Cardiac muscle cell (in vitro differentiated cells and primary cell): ENCODE data around the gene ICAM2. TPM values are rescaled to one million over a fixed set of nuclear protein-coding genes. Genes with fewer than 3 reads are reported as not detected.

Source experiments
- DNase-seq, 2 donors: peaks; one replicate each; pipeline versions ENCODE4 v3.0.0 to v3.0.0-alpha.2; 2010 to 2017; ENCODE audit warnings: low read depth in 1 of 2, low spot score in 1 of 2
- H3K27ac ChIP-seq: fragments of 200-600 bp; sonication (generic); 2 replicates; pipeline ENCODE4 v1.5.1; 2016
- H3K27me3 ChIP-seq: fragments of 200-600 bp; sonication (generic); 2 replicates; pipeline ENCODE4 v1.6.0; 2016; ENCODE audit warnings: control low read depth
- H3K36me3 ChIP-seq: fragments of 200-600 bp; sonication (generic); 2 replicates; pipeline ENCODE4 v1.5.1; 2016; ENCODE audit warnings: control low read depth
- H3K4me1 ChIP-seq: fragments of 200-600 bp; sonication (generic); 2 replicates; pipeline ENCODE4 v1.8.1; 2017; ENCODE audit warnings: low read depth, mild to moderate bottlenecking, mixed run types
- H3K4me3 ChIP-seq: fragments of 200-600 bp; sonication (generic); 2 replicates; pipeline ENCODE4 v1.5.1; 2016; ENCODE audit warnings: mild to moderate bottlenecking
- H3K9me3 ChIP-seq: fragments of 200-600 bp; sonication (generic); 2 replicates; pipeline ENCODE4 v1.5.1; 2017; ENCODE audit warnings: low read depth, mild to moderate bottlenecking, control low read depth
- polyA plus RNA-seq: library from polyadenylated mRNA; unstranded; fragments of >200 nt; fragmentation: Nextera tagmentation; extraction: Ambion mirVana; gene quantifications from 2 replicates; pipeline ENCODE4 v1.2.1, GENCODE V29; 2016
- total RNA-seq: library from RNA; depleted of rRNA; stranded (reverse); fragments of >200 nt; gene quantifications from 2 replicates; pipeline ENCODE4 v1.2.3, GENCODE V29; 2016
- TF ChIP-seq, protein P1 (sequence below): IDR thresholded peaks from 2 replicates; pipeline ENCODE4 v1.5.1; 2012; ENCODE audit warnings: low read depth, mild to moderate bottlenecking, low read length

Gene ICAM2
- total and polyA plus RNA-seq, 2 experiments from 2014 or later: 1.1 TPM; not detected in 1

- no peaks in the 10 kb centered on the region for H3K36me3 ChIP-seq
- H3K27me3 ChIP-seq: no peaks in the 10 kb centered on the region
- H3K27ac ChIP-seq: no peak overlapping the region
- H3K9me3 ChIP-seq: no peaks in the 10 kb centered on the region
- TF ChIP-seq, protein P1, sequence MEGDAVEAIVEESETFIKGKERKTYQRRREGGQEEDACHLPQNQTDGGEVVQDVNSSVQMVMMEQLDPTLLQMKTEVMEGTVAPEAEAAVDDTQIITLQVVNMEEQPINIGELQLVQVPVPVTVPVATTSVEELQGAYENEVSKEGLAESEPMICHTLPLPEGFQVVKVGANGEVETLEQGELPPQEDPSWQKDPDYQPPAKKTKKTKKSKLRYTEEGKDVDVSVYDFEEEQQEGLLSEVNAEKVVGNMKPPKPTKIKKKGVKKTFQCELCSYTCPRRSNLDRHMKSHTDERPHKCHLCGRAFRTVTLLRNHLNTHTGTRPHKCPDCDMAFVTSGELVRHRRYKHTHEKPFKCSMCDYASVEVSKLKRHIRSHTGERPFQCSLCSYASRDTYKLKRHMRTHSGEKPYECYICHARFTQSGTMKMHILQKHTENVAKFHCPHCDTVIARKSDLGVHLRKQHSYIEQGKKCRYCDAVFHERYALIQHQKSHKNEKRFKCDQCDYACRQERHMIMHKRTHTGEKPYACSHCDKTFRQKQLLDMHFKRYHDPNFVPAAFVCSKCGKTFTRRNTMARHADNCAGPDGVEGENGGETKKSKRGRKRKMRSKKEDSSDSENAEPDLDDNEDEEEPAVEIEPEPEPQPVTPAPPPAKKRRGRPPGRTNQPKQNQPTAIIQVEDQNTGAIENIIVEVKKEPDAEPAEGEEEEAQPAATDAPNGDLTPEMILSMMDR: no peak
- no peaks in the 10 kb centered on the region for H3K4me1 ChIP-seq
- no peak overlapping the region for H3K4me3 ChIP-seq
- no peak for DNase-seq
Observed at GRCh38 chr17:63966646-63967264, 53.7 kb downstream of the ICAM2 start.

DNA sequence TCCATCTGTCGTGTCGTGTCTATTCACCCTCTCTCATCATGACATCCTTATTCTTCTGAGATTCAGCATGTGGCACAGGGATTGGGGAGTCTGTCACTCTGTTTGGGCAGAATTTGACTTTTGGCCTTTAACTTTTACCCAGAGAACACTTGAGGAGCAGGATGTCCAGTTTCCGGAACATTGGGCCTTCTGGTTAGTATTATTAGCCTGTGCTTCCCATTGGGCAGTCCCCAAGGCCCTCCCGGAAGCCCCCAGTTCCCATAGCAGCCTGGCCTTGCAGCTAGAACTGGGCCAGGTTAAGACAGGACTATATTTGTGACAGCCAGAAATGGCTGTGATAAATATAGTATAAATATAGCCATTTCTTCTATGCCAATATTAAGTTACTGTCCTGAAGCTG lies 57.3 kb downstream of the ICAM2 start:
- no peaks in the 10 kb centered on the region for H3K4me1 ChIP-seq
- H3K27ac ChIP-seq: no peak overlapping the region
- DNase-seq: no peak

GRCh38 chr17:63962298-63962744 lies 58.1 kb downstream of the ICAM2 start:
- no peaks in the 10 kb centered on the region for H3K27me3 ChIP-seq
- no peak for DNase-seq
- H3K4me1 ChIP-seq: no peaks in the 10 kb centered on the region
- TF ChIP-seq, protein P1: no peak
- H3K36me3 ChIP-seq: no peaks in the 10 kb centered on the region
- H3K4me3 ChIP-seq: no peak overlapping the region
- no peak overlapping the region for H3K27ac ChIP-seq
- no peaks in the 10 kb centered on the region for H3K9me3 ChIP-seq

More for the DNA sequence above, 57.3 kb downstream of the ICAM2 start:
- Histone ChIP-seq H3K4me3 (no peak overlapping the region), H3K9me3 (no peaks in the 10 kb centered on the region), H3K36me3 (no peaks in the 10 kb centered on the region), H3K27me3 (no peaks in the 10 kb centered on the region)
- TF ChIP-seq, protein P1: no peak

DNA sequence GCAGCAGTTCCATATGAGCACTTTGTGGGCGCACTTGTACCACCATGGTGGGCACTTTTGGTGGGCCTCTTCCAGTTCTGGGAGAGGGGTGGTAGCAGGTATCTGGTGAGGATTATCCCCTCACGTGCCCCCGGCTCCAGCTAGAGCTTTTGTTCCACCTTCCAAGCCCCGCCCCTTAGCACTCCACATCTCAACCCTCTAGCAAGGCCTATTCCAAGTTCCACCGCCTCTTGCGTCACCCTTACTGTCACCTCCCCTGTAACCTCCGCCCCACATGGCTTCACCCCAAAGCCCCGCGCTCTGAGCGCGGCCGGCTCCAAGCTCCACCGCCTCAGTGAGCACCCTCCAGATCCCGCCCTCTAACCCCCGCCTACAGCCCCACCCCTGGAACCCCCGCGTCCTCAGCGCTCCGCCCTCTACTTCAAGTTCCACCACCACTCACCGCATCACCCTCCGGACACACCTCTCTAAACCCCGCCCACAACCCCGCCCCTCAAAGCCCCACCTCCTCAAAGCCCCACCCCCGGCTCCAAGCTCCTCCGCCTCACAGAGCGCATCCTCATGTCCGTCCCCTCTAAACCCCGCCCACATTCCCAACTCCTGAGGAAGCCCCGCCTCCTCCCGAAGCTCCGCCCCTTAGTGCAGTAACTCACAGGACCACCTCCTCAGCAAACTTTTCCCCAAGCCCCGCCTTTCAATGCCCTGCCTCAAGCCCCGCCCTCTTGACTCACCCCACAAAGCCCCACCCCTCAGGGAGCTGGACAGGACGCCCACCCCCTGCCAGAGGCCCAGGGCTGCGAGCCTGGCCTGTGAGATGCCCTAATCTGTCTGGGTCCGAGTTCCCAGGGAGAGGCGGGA lies 58.8 kb downstream of the ICAM2 start:
- H3K27ac ChIP-seq: no peak overlapping the region
- no peaks in the 10 kb centered on the region for H3K4me1 ChIP-seq
- peak overlapping the region; percentile 2 for H3K4me3 ChIP-seq

DNA sequence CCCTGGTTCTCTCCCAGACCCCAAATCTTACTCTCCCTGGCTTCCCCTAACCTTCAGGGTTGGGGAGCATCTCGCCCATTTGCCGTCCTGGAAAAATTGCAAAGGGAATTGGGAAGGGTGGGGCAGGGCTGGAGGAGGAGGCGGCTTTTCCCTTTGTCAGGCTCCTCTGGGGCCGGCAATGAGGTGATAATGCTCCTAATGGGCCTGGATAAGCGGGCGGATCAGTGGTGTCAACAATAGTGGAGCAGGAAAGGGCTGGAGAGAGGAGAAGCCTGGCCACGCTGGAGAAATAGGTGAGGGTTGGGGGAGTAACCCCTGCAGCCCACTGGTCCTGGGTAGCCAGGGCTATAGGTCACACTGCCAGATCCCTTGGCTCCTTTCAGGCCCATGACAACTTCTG lies 60.0 kb downstream of the ICAM2 start:
- H3K36me3 ChIP-seq: no peaks in the 10 kb centered on the region
- H3K4me1 ChIP-seq: no peaks in the 10 kb centered on the region
- TF ChIP-seq, protein P1: no peak
- no peaks in the 10 kb centered on the region for H3K27me3 ChIP-seq
- no peak for DNase-seq
- H3K9me3 ChIP-seq: no peaks in the 10 kb centered on the region
- H3K4me3 ChIP-seq: no peak overlapping the region
- no peak overlapping the region for H3K27ac ChIP-seq

More for the DNA sequence above, 58.8 kb downstream of the ICAM2 start:
- TF ChIP-seq, protein P1: no peak
- no peaks in the 10 kb centered on the region for H3K36me3 ChIP-seq
- H3K27me3 ChIP-seq: no peaks in the 10 kb centered on the region
- no peaks in the 10 kb centered on the region for H3K9me3 ChIP-seq
- DNase-seq: peak; percentile 90 to 91
